Measurements from ENCODE around the gene TLR6.

Gene TLR6

DNA sequence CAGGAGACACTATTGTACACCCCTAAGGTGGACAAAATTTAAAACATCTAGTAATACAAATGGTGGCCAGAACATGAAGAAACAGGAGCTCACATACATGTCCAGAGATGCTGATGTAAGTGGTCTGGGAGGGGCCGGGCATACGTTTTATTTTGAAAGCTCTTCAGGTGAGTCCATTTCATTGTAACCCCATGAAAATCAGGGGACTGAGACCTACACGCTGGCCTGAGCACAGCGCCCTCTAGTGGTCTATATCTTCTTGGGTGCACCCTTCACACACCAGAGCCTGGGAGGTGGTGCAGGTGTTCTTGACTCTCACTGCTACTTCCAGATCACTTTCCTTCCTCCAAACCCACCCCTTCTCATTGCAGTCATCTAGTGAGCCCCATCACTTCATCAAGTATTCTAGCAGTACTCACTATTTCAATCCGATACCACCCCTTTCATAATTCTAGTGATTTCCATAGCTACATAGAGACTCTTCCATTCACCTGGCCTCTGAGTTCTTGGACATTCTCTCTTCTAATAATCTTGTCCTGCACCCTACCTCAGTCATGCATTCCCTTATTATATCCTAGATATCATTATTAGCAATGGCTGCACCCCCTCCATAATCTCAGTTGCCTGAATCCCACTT lies 4.3 kb upstream of the TLR6 start:
- CTCF ChIA-PET = interaction anchor here (0.6 to 5.3 kb wide), 75 partner anchors 9 to 798 kb away, joined by 3 to 101 read pairs (median 5); partner anchors contain the start of genes TLR1 and TLR10
- DNase-seq (ENCODE audit: extremely low spot score) = peak; percentile 71
- TF ChIP-seq, protein P1, sequence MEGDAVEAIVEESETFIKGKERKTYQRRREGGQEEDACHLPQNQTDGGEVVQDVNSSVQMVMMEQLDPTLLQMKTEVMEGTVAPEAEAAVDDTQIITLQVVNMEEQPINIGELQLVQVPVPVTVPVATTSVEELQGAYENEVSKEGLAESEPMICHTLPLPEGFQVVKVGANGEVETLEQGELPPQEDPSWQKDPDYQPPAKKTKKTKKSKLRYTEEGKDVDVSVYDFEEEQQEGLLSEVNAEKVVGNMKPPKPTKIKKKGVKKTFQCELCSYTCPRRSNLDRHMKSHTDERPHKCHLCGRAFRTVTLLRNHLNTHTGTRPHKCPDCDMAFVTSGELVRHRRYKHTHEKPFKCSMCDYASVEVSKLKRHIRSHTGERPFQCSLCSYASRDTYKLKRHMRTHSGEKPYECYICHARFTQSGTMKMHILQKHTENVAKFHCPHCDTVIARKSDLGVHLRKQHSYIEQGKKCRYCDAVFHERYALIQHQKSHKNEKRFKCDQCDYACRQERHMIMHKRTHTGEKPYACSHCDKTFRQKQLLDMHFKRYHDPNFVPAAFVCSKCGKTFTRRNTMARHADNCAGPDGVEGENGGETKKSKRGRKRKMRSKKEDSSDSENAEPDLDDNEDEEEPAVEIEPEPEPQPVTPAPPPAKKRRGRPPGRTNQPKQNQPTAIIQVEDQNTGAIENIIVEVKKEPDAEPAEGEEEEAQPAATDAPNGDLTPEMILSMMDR (IDR thresholded peaks at IDR 0.05; ENCODE audit: control extremely low read depth, extremely low read depth, low read depth, missing control alignments) = peak; percentile 74
- POLR2A ChIA-PET = interaction anchor here (0.7 kb wide), 1 partner anchor 133 kb away, joined by 4 read pairs; no protein-coding TSS in a partner anchor

DNA sequence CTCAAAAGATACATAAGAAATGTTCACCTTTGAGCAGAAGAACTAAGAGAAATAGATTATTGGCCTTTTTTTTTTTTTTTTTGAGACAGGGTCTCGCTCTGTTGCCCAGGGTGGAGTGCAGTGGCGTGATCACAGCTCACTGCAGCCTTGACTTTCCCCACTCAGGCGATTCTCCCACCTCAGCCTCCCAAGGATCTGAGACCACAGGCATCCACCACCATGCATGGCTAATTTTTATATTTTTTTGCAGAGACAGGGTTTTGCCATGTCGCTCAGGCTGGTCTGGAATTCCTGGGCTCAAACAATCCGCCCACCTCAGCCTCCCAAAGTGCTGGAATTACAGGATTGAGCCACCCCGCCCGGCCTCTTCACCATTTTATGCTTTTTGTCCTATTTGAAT lies 2.9 kb upstream of the TLR6 start:
- no peak for DNase-seq (ENCODE audit: extremely low spot score)
- TF ChIP-seq, protein P1 (IDR thresholded peaks at IDR 0.05; ENCODE audit: control extremely low read depth, extremely low read depth, low read depth, missing control alignments) = no peak

DNA sequence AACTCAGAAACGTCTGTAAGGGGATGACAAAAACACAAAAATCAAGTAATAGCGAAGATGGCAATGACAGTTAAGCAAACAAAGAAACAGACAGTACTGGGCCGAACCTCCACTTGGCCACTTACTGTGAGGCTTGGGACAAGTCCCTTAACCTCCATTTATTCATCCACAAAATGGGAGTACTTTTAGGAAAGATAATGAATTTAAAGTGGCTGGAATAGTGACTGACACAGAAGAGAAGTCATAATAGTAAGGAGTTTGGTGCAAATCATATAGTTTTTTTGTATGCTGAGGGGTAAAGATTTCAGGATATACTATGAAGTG lies 1.4 kb upstream of the TLR6 start:
- ChIA-PET CTCF (interaction anchor here (1.5 to 5.3 kb wide), 4 partner anchors 19 to 98 kb away, joined by 5 to 101 read pairs (median 72); partner anchors contain the start of genes TLR1 and TLR10), POLR2A (no interaction called here)
- no peak for DNase-seq (ENCODE audit: extremely low spot score)
- TF ChIP-seq, protein P1 (IDR thresholded peaks at IDR 0.05; ENCODE audit: control extremely low read depth, extremely low read depth, low read depth, missing control alignments) = no peak

More for the DNA sequence above, 2.9 kb upstream of the TLR6 start:
- ChIA-PET POLR2A (no interaction called here), CTCF (interaction anchor here (1.2 to 5.3 kb wide), 10 partner anchors 18 to 275 kb away, joined by 3 to 101 read pairs (median 18); partner anchors contain the start of genes TLR1 and TLR10)

DNA sequence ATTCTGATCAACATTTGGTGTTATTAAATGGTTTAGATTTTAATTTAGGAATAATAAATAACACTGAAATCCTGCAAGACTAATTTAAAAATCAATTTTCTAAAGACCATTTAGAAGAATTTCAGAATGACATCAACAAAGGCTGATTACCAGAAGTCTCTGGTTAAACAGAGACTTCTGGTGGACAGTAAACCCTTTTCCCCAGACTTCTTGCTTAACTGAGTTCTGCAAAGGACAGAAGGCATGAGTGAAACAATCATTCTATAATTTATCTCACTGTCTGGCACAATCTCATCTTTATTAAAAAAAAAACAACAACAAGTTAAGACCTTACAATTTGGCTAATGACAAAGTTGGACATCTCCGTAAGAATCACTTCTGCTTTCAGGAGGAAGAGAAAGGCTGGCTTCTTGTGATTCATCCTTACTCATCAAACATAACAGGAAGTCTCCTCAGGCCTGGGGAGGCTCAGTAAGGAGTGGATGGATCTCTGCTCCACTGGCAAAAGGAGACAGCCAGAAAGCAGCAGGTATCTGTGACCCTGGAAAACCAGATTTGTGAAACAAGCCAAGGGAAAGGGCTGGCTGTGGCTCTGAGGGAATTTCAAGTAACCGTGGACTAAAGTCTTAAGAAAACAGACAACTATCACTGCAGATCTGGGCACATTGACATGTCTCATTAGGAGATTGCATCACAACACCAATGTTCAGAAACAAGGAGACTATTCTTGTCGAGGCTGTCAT lies 908 bp upstream of the TLR6 start:
- ChIA-PET POLR2A (no interaction called here), CTCF (interaction anchor here (0.8 to 3.8 kb wide), 4 partner anchors 39 to 97 kb away, joined by 3 to 65 read pairs (median 29); partner anchors contain the start of gene TLR10)
- DNase-seq (ENCODE audit: extremely low spot score) = peak; percentile 38
- TF ChIP-seq, protein P1 (IDR thresholded peaks at IDR 0.05; ENCODE audit: control extremely low read depth, extremely low read depth, low read depth, missing control alignments) = no peak

DNA sequence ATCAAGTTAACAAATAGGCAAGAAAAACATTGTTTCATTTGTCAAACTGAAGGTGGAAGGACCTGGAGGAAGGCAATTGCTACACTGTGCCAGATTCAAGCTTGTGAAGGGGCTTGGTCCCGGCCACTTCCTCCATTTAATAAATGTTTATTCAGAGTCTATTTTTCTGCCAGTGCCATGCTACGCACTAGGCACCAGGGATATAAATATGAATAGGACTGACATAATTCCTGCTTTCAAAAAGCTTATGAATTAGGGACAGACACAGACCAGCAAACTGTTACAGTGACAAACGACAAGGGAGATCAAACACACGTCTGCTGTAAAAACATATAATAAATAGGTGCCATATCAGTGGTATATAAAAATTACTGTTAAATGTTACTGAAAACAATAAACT lies 571 bp downstream of the TLR6 start:
- POLR2A ChIA-PET = interaction anchor here (0.6 to 0.8 kb wide), 2 partner anchors 35 to 133 kb away, joined by 3 read pairs; no protein-coding TSS in a partner anchor
- CTCF ChIA-PET = interaction anchor here (0.6 to 3.8 kb wide), 25 partner anchors 9 to 787 kb away, joined by 3 to 65 read pairs (median 4); partner anchors contain the start of genes FAM114A1, TLR1, TLR10 and WDR19
- DNase-seq (ENCODE audit: extremely low spot score) = no peak
- TF ChIP-seq, protein P1 (IDR thresholded peaks at IDR 0.05; ENCODE audit: control extremely low read depth, extremely low read depth, low read depth, missing control alignments) = no peak

DNA sequence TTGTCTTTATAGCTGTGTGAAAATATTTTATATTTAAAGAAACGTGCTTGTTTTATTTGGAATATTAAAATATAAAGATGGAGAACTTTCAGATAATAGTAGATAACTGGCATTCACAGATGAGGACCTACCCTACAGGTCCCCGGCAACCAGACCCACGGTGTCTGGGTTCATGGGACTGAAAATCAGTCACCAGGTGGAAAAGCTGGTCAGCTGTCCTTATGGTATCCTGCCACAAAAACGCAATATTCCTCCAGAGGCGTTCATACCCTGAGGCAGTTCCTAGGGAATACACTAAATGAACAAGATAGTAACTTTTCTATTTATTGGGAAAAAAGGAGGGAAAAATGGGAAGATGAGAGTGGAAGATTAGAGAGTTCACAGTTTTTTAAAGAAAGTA lies 1.2 kb downstream of the TLR6 start:
- POLR2A ChIA-PET = interaction anchor here (0.6 to 0.8 kb wide), 3 partner anchors 34 to 133 kb away, joined by 3 read pairs; no protein-coding TSS in a partner anchor
- TF ChIP-seq, protein P1 (IDR thresholded peaks at IDR 0.05; ENCODE audit: control extremely low read depth, extremely low read depth, low read depth, missing control alignments) = no peak
- CTCF ChIA-PET = interaction anchor here (0.7 to 3.8 kb wide), 24 partner anchors 9 to 786 kb away, joined by 3 to 65 read pairs (median 4); partner anchors contain the start of genes FAM114A1, TLR1, TLR10 and WDR19
- no peak for DNase-seq (ENCODE audit: extremely low spot score)

Data from GM10248 (cell line).